ENCODE results near the gene RNASE9.

Gene RNASE9

DNA sequence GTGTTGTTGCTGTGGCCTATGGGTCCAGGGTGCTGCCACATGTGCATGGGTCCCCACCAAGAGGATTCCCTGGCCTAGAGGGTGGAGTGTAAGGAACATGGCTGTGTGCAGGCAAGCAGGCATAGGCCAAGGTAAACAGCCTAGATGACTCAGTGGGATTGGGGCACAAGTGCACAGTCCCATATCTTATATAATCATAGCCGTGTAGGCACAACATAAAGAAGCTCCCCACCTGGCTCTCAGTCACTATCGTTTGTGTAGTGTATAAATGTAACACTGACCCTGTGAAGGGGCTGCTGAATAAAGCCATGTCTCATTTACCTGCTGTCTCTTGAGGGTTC lies 46.0 kb upstream of the RNASE9 start:
- no peak for DNase-seq
- no peaks in the 10 kb centered on the region for H3K36me3 ChIP-seq (replicated peaks)
- in situ Hi-C loops (cut with HindIII; ENCODE audit: low pct_ligation_motif_present, low sequenced_read_pairs), result no loop called here
- H3K27ac ChIP-seq, result no peak overlapping the region
- no peaks in the 10 kb centered on the region for H3K27me3 ChIP-seq (replicated peaks)
- TF ChIP-seq CTCF (IDR thresholded peaks at IDR 0.05; ENCODE audit: low read depth, low read length, missing control alignments), result no peak
- no peak overlapping the region for H3K4me3 ChIP-seq (ENCODE audit: low read depth, low read length)

DNA sequence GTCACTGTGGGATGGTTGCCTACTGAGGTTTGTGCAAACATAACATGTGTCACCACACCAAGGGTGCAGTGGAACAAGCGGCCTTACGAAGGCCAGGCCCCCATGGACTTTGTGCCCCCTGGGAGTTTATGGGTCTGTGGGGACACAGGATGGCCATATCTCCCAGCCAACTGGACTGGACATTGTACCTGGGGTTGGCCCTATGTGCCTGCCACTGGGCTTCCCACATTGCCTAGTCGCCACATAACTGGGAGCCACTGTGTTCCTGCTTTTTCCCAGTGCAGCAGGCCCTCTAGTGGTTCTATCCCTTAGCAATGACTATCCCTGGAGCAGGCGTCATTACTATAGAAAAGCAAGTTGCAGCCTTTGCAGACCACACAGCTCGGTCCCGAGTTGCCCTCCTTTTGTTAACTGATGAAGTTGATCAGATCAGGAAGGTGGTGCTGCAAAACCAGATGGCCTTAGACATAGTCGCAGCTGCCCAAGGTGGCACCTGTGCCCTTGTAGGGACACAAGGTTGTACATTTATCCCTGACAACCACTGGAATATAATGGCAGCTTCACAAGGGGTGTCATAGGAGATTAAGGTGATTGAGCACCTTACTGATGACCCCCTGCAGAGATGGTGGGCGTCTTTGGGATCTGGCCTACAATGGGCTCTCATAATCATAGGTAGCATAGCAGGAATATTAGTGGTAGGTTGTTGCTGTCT lies 45.5 kb upstream of the RNASE9 start:
- in situ Hi-C loops (cut with HindIII; ENCODE audit: low pct_ligation_motif_present, low sequenced_read_pairs), result no loop called here
- peak; percentile 53 for DNase-seq
- Histone ChIP-seq H3K27me3 (replicated peaks) (no peaks in the 10 kb centered on the region), H3K4me3 (ENCODE audit: low read depth, low read length) (no peak overlapping the region), H3K27ac (no peak overlapping the region), H3K36me3 (replicated peaks) (no peaks in the 10 kb centered on the region)
- peak; percentile 86 for TF ChIP-seq CTCF (IDR thresholded peaks at IDR 0.05; ENCODE audit: low read depth, low read length, missing control alignments)

DNA sequence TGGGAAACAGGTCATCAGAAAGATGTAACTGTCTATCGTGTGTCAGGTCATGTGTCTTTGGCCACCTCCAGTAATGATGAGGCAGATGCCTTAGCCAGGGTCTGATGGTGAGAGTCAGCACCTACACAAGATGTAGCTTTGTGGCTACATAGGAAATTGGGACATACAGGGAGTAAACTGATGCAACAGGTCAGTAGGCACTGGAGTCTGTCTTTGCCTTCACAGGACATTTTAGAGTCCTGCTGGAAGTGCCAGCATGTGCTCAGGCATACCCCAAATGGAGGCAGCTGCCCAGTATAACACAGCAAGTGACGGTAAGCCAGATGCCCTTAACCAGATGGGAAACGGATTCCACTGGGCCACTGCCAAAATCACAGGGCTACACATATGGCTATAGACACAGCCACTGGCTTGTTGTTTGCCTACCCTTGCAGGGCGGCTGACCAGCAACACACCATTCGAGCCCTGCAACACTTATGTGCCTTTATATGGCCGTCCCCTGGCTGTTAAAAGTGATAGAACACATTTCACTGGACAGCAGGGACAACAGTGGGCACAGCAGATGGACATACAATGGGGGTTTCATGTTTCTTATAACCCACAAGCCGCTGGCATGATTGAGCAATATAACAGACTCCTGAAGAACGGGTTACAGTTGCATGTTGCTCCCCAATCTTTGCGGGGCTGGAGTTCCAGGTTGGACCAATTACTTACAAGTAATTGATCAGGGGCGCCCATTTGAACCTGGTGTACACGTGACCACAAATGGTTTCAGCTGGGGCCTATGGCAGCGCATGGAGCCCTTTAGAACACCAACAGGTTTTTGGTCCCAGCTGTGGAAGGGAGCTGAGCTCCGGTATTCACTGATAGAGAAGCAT lies 43.2 kb upstream of the RNASE9 start:
- no peak overlapping the region for H3K4me3 ChIP-seq (ENCODE audit: low read depth, low read length)
- no peaks in the 10 kb centered on the region for H3K27me3 ChIP-seq (replicated peaks)
- no peaks in the 10 kb centered on the region for H3K36me3 ChIP-seq (replicated peaks)
- no peak overlapping the region for H3K27ac ChIP-seq
- in situ Hi-C loops (cut with HindIII; ENCODE audit: low pct_ligation_motif_present, low sequenced_read_pairs), result no loop called here
- no peak for TF ChIP-seq CTCF (IDR thresholded peaks at IDR 0.05; ENCODE audit: low read depth, low read length, missing control alignments)
- DNase-seq, result no peak

DNA sequence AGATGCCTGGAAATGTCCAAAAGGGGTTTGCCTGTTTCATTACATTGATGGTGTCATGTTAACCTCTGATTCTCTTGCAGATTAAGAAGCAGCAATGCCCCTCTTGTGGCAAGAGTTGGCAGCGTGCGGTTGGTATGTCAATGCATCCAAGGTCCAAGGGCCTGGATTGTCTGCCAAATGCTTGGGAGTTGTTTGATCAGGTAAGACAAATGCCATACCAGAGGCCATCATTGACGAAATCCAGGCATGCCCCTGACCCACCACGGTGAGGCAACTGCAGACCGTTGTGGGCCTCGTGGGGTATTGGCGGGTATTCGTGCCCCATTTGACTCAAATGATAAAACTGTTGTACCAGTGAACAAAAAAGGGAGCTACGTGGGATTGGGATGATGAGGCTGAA lies 41.7 kb upstream of the RNASE9 start:
- no peak overlapping the region for H3K4me3 ChIP-seq (ENCODE audit: low read depth, low read length)
- in situ Hi-C loops (cut with HindIII; ENCODE audit: low pct_ligation_motif_present, low sequenced_read_pairs), result no loop called here
- no peak for DNase-seq
- TF ChIP-seq CTCF (IDR thresholded peaks at IDR 0.05; ENCODE audit: low read depth, low read length, missing control alignments), result no peak
- no peaks in the 10 kb centered on the region for H3K27me3 ChIP-seq (replicated peaks)
- no peaks in the 10 kb centered on the region for H3K36me3 ChIP-seq (replicated peaks)
- H3K27ac ChIP-seq, result no peak overlapping the region

DNA sequence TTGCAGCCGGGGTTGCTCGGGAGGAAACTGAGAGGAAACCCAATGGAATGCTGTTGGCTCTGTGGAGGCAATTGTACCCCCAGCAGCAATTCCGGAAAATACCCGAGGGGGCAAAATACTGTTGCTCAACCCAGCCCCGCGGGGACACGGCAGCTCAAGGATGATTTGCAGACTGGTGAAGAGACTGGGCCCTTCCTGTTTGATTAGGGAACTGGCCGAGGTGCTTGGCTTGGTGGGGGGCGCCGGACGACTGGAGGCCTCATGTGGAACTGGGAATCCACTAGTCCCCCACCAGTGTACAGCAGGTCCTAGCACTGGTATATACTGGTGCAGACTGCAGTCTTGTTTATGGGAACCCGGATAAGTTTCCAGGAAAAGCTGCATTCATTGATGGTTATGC lies 40.7 kb upstream of the RNASE9 start:
- Histone ChIP-seq H3K27ac (no peak overlapping the region), H3K36me3 (replicated peaks) (no peaks in the 10 kb centered on the region), H3K4me3 (ENCODE audit: low read depth, low read length) (no peak overlapping the region), H3K27me3 (replicated peaks) (no peaks in the 10 kb centered on the region)
- in situ Hi-C loops (cut with HindIII; ENCODE audit: low pct_ligation_motif_present, low sequenced_read_pairs), result no loop called here
- TF ChIP-seq CTCF (IDR thresholded peaks at IDR 0.05; ENCODE audit: low read depth, low read length, missing control alignments), result no peak
- no peak for DNase-seq
